Colonic mucosa (tissue), 4 donors: Measurements from ENCODE around the gene ZMIZ1. TPM values are rescaled to one million over a fixed set of nuclear protein-coding genes. Genes with fewer than 3 reads are reported as not detected.
A peak's percentile ranks its signal among the peaks of the same experiment; 100 is the strongest.

Experiments used
- DNase-seq: peaks from one replicate; pipeline ENCODE4 v3.0.0-alpha.2; 2020
- H3K27ac ChIP-seq: fragments of 200-600 bp; one replicate; pipeline ENCODE4 v1.8.0; 2021
- H3K27me3 ChIP-seq: fragments of 200-600 bp; one replicate; pipeline ENCODE4 v1.8.0; 2021
- H3K36me3 ChIP-seq: fragments of 200-600 bp; one replicate; pipeline ENCODE4 v1.8.0; 2021
- H3K4me1 ChIP-seq: fragments of 200-600 bp; one replicate; pipeline ENCODE4 v1.8.0; 2021; ENCODE audit warnings: mild to moderate bottlenecking
- H3K4me3 ChIP-seq: fragments of 200-600 bp; one replicate; pipeline ENCODE4 v1.8.0; 2021
- H3K9ac ChIP-seq, 2 donors: one replicate each; pipeline ENCODE4 v1.7.0; 2013; ENCODE audit warnings: control low read depth in 2 of 2, low read depth in 2 of 2, low read length in 2 of 2
- H3K9me3 ChIP-seq: fragments of 200-600 bp; one replicate; pipeline ENCODE4 v1.8.0; 2021
- intact Hi-C: fragments of 100-400 bp; cut with DNase I; formaldehyde crosslinking; loops from one replicate; pipeline ENCODE4 v1.14.1; 2022
- total RNA-seq, 2 donors: library from RNA; stranded (reverse); fragmentation: NEBNext Ultra II Directional in 1 of 2; extraction: Animal tissue kit (Norgen Biotek cat#: 25700) in 1 of 2; gene quantifications; one replicate each; pipeline ENCODE4 v1.2.1, GENCODE V29; 2021
- TF ChIP-seq, protein P1 (sequence below): fragments of 200-600 bp; IDR thresholded peaks from one replicate; pipeline ENCODE4 v1.8.0; 2022; ENCODE audit warnings: antibody characterized with exemption, mild to moderate bottlenecking
- donor health status: healthy.
- donor health status: DM: no; HTN: no; CAD: no.
- donor health status: DM: no; HTN: no; CAD: no.

ZMIZ1 gene
- total RNA-seq, 2 donors from 2014 or later = 51.0 to 54.0 TPM

DNA sequence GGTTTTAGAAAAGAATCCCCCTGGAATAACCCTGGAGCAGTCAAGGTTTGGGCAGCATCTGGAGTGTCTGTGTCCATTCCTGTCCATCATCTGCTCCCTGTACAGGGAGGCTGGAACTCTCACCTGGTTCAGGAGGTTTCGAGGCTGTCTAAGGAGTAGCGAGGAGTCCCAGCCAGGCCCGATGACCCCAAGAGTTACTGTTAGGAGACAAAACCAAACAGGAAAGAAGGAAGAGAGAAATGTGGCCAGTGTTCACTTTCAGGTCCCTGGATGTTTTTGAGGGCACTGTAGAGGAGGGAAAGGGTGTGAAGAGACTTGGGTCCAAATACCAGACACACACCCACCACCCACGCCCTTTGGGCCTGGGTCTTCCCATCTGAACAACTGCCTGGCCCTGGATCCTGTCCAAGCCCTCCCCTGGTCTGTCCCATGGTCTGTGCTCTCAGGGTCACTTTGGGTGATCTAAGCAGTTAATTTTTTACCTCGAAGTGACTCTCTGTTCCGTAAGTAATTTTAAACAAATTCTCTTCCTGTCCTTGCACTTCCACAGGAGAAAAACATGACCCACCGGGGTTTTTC, 117.1 kb downstream of the ZMIZ1 start:
- Histone ChIP-seq H3K4me1 (peaks cover 14% of the 10 kb centered on the region), H3K27ac (peak overlapping the region; percentile 38), H3K9me3 (no peaks in the 10 kb centered on the region), H3K4me3 (no peak overlapping the region), H3K36me3 (no peaks in the 10 kb centered on the region), H3K27me3 (no peaks in the 10 kb centered on the region), H3K9ac (peak overlapping the region in 1 of 2 donors; percentile 13)
- intact Hi-C loops = no loop called here
- DNase-seq = no peak
- TF ChIP-seq, protein P1, sequence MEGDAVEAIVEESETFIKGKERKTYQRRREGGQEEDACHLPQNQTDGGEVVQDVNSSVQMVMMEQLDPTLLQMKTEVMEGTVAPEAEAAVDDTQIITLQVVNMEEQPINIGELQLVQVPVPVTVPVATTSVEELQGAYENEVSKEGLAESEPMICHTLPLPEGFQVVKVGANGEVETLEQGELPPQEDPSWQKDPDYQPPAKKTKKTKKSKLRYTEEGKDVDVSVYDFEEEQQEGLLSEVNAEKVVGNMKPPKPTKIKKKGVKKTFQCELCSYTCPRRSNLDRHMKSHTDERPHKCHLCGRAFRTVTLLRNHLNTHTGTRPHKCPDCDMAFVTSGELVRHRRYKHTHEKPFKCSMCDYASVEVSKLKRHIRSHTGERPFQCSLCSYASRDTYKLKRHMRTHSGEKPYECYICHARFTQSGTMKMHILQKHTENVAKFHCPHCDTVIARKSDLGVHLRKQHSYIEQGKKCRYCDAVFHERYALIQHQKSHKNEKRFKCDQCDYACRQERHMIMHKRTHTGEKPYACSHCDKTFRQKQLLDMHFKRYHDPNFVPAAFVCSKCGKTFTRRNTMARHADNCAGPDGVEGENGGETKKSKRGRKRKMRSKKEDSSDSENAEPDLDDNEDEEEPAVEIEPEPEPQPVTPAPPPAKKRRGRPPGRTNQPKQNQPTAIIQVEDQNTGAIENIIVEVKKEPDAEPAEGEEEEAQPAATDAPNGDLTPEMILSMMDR = no peak

DNA sequence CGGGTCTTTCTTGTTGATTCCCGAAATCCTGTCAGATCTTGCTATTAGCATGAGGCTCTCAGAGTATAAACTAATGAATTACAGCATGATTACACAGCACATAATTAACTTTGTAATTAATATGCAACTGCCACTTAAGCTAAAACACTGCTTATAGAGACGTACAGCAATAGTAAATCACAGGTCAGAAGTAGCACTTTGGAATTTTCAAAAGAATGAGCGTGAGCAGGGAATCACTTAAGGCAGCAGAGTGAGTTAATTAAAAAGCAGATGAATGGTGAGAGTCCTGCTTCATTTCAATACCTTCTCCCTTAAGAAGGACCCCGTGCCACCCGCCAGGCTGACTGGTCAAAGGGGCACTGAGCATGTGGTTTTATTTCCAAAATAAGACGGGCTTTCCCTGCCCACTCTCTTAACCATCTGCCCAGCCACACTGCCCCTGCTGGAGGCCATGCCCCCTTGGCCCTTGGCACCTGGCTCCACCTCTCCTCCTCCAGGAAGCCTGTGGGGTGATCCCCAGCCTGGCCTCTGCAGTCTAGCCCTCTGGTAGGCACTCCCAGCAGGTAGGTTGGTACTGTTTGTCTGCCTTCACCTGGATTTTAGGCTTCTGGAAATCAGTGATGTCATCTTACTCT, 117.8 kb downstream of the ZMIZ1 start:
- Histone ChIP-seq H3K36me3 (no peaks in the 10 kb centered on the region), H3K27ac (no peak overlapping the region), H3K9me3 (no peaks in the 10 kb centered on the region), H3K27me3 (no peaks in the 10 kb centered on the region), H3K9ac (no peak overlapping the region), H3K4me1 (peaks cover 14% of the 10 kb centered on the region), H3K4me3 (no peak overlapping the region)
- no peak for DNase-seq
- intact Hi-C loops = no loop called here
- TF ChIP-seq, protein P1 = no peak

DNA sequence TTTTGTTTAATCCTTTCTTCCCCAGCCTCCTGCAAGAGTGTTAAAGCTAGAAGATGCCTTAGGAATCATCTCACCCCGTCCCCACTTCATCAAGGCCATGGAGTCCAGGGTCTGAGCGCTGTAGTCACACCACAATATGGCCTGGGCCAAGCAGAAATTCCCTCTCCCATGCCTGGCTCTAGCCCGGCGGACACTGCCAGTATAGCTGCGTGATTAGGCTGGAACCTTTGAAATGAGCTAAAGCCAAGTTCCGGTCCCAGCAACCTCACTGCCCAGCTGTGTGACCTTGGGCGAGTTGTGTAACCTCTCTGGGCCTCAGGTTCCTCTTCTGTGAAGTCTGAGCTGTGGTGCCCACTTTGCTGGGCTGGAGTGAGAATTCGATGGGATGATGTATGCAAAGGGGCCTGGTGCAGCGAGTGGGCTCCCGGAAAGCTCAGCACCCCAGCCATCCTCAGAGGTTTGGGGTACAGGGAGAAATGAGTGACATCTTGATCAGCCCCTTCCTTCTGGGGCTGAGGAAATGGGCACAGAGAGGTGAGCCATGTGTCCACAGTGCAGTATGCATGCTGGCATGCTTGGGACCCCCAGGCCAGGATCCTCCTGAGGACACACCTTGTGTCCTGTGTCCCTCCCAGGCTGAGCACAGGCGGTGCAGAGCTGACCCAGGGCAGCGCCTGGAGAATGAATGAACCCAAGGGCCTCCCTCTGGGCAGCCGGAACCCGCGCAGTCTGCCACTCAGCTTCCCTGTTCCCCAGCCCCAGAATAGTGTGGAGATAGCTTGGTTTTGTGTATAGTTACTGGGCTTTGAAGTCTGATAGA, 118.6 kb downstream of the ZMIZ1 start:
- H3K9ac ChIP-seq = no peak overlapping the region
- no peaks in the 10 kb centered on the region for H3K9me3 ChIP-seq
- peaks cover 12% of the 10 kb centered on the region for H3K4me1 ChIP-seq
- intact Hi-C loops = no loop called here
- peak overlapping the region; percentile 2 for H3K27ac ChIP-seq
- TF ChIP-seq, protein P1 = no peak
- H3K36me3 ChIP-seq = no peaks in the 10 kb centered on the region
- no peak for DNase-seq
- H3K27me3 ChIP-seq = no peaks in the 10 kb centered on the region
- H3K4me3 ChIP-seq = no peak overlapping the region

DNA sequence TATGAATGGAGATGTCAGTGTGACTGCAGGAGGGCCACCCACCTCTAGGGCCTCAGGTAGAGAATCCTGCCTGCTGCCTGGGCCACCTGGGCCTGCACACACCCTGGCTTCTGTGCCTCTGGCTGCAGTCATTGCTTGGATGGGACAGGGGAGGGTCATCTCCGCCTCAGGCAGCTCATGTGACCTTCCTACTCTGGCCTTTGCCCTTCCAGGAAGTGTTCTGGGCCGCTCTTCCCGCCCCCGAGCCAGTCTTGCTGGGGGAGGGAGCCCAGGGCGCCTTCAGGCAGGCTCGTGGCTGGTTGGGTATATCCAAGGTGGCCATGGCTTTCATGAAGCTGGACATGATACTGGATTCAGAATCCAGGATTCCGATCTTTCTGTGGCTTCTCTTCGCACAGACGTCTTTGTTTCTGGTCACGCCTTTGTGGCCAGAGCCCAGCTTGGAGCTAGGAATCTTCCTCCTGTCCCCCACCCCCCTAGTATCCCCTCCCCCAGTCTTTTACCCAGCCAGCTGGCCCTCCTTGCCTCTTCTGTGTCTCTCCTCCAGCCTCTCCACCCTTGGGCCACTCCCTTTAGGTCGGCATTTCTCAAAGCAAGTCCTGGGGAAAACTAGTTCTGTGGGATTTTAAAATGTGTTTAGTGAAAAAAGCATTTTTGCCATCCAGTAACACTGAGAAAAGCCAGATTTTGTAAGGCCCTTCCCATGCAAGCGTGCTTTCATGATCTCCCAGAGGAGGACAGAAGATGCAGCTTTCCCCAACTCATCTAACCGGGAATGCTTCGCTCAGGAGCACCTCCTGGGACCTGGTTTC, 119.6 kb downstream of the ZMIZ1 start:
- no peaks in the 10 kb centered on the region for H3K9me3 ChIP-seq
- H3K27ac ChIP-seq = peak overlapping the region; percentile 2
- no peaks in the 10 kb centered on the region for H3K27me3 ChIP-seq
- H3K4me3 ChIP-seq = no peak overlapping the region
- no peak overlapping the region for H3K9ac ChIP-seq
- peak; percentile 74 for DNase-seq
- intact Hi-C loops = no loop called here
- TF ChIP-seq, protein P1 = no peak
- H3K4me1 ChIP-seq = peaks cover 10% of the 10 kb centered on the region
- H3K36me3 ChIP-seq = no peaks in the 10 kb centered on the region

DNA sequence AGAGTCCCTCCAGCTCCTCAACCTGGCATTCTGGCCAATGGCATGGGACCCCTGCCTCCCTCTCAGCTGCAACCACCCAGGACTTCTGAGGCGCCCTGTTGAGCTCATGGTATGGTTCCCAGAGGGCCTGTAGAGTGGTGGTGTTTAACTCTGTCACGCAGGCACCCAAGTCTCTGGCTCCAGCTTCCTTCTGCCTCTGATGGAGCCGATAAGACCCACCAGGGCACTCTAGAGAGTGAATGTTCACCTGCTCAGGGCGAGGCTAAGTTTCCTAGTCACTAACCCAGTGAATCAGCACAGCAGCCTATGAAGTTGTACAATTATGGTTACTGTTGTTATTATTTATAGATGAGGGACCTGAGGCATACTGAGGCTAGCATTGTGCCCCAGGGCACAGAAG, 120.4 kb downstream of the ZMIZ1 start:
- DNase-seq = no peak
- TF ChIP-seq, protein P1 = no peak
- Histone ChIP-seq H3K36me3 (no peaks in the 10 kb centered on the region), H3K27ac (no peak overlapping the region), H3K9me3 (no peaks in the 10 kb centered on the region), H3K4me1 (peaks cover 10% of the 10 kb centered on the region), H3K27me3 (no peaks in the 10 kb centered on the region), H3K9ac (no peak overlapping the region), H3K4me3 (no peak overlapping the region)
- intact Hi-C loops = no loop called here
